Uterus (tissue), 2 donors: ENCODE data around the gene COL13A1.

Source experiments
- CTCF ChIP-seq, 4 experiments: fragments of 200-600 bp in 2 of 4; fragments of 450-650 bp in 2 of 4; sonication (generic) in 2 of 4; IDR thresholded peaks; one replicate each; pipeline ENCODE4 v1.5.1; 2016 to 2019; ENCODE audit warnings: antibody characterized with exemption in 4 of 4, mild to moderate bottlenecking in 2 of 4, moderate library complexity in 1 of 4
- POLR2A ChIP-seq, 2 donors: fragments of 450-650 bp; IDR thresholded peaks; one replicate each; pipeline ENCODE4 v1.6.1; 2016; ENCODE audit warnings: antibody characterized with exemption in 2 of 2, mild to moderate bottlenecking in 1 of 2, moderate library complexity in 1 of 2

- TF ChIP-seq CTCF (IDR thresholded peaks at IDR 0.05): no peak
- no peak for TF ChIP-seq POLR2A (IDR thresholded peaks at IDR 0.05)
Measured at GRCh38 chr10:69880301-69881081, 78.8 kb downstream of the COL13A1 start.
